H9 (cell line): ENCODE results near the gene TMEM100. TPM values are rescaled to one million over a fixed set of nuclear protein-coding genes. Genes with fewer than 3 reads are reported as not detected.

Experiments
- DNase-seq: peaks from one replicate; pipeline ENCODE4 v3.0.0-alpha.2; 2017
- H2AFZ ChIP-seq: one replicate; pipeline ENCODE4 v1.6.1; 2013; ENCODE audit warnings: mild to moderate bottlenecking, low read length, control low read depth, moderate library complexity
- H2AK5ac ChIP-seq: 2 replicates; pipeline ENCODE4 v1.6.1; 2013; ENCODE audit warnings: low read length, control low read depth, mixed read lengths; ENCODE audit not compliant: insufficient read length
- H2BK120ac ChIP-seq: one replicate; pipeline ENCODE4 v1.6.1; 2013; ENCODE audit warnings: low read depth, mild to moderate bottlenecking, low read length, control low read depth, inconsistent platforms; ENCODE audit not compliant: poor library complexity, severe bottlenecking
- H2BK12ac ChIP-seq: 2 replicates; pipeline ENCODE4 v1.6.1; 2013; ENCODE audit warnings: low read length, control low read depth, mixed read lengths, low read depth; ENCODE audit not compliant: insufficient read length
- H2BK15ac ChIP-seq: 2 replicates; pipeline ENCODE4 v1.6.1; 2013; ENCODE audit warnings: low read depth, low read length, control low read depth
- H2BK20ac ChIP-seq: one replicate; pipeline ENCODE4 v1.6.1; 2013; ENCODE audit warnings: low read depth, mild to moderate bottlenecking, low read length, control low read depth, inconsistent platforms; ENCODE audit not compliant: poor library complexity, severe bottlenecking
- H2BK5ac ChIP-seq: 2 replicates; pipeline ENCODE4 v1.6.1; 2013; ENCODE audit warnings: low read length, control low read depth, mixed read lengths; ENCODE audit not compliant: insufficient read length
- H3K14ac ChIP-seq: 2 replicates; pipeline ENCODE4 v1.6.1; 2013; ENCODE audit warnings: low read length, control low read depth; ENCODE audit not compliant: insufficient read depth
- H3K18ac ChIP-seq: 2 replicates; pipeline ENCODE4 v1.6.1; 2013; ENCODE audit warnings: low read depth, mild to moderate bottlenecking, mixed read lengths, low read length, control low read depth; ENCODE audit not compliant: insufficient read length
- H3K23ac ChIP-seq: 2 replicates; pipeline ENCODE4 v1.6.1; 2013; ENCODE audit warnings: low read length, control low read depth, mixed read lengths, low read depth; ENCODE audit not compliant: insufficient read length
- H3K23me2 ChIP-seq: 2 replicates; pipeline ENCODE4 v1.6.1; 2013; ENCODE audit warnings: low read depth, mild to moderate bottlenecking, mixed read lengths, low read length, control low read depth; ENCODE audit not compliant: insufficient read length, poor library complexity, severe bottlenecking
- H3K27ac ChIP-seq: 2 replicates; pipeline ENCODE4 v1.5.1; 2013; ENCODE audit warnings: low read length, control low read depth, mixed read lengths, low read depth; ENCODE audit not compliant: insufficient read length
- H3K27me3 ChIP-seq: 2 replicates; pipeline ENCODE4 v1.6.1; 2013; ENCODE audit warnings: low read length, control low read depth, inconsistent platforms; ENCODE audit not compliant: insufficient read depth
- H3K4ac ChIP-seq: 2 replicates; pipeline ENCODE4 v1.6.1; 2013; ENCODE audit warnings: low read depth, mild to moderate bottlenecking, control low read depth, inconsistent platforms, low read length, moderate library complexity
- H3K4me1 ChIP-seq: 2 replicates; pipeline ENCODE4 v1.6.1; 2013; ENCODE audit warnings: low read length, control low read depth, inconsistent platforms; ENCODE audit not compliant: insufficient read depth
- H3K4me2 ChIP-seq: 2 replicates; pipeline ENCODE4 v1.6.1; 2013; ENCODE audit warnings: low read length, control low read depth, mixed read lengths; ENCODE audit not compliant: insufficient read length, insufficient read depth
- H3K56ac ChIP-seq: 2 replicates; pipeline ENCODE4 v1.6.1; 2013; ENCODE audit warnings: low read depth, mild to moderate bottlenecking, mixed read lengths, low read length, control low read depth; ENCODE audit not compliant: insufficient read length
- H3K79me1 ChIP-seq: 2 replicates; pipeline ENCODE4 v1.6.1; 2013; ENCODE audit warnings: low read depth, mild to moderate bottlenecking, moderate library complexity, low read length, control low read depth, inconsistent platforms; ENCODE audit not compliant: insufficient read depth, poor library complexity, severe bottlenecking
- H3K79me2 ChIP-seq: 2 replicates; pipeline ENCODE4 v1.6.1; 2013; ENCODE audit warnings: low read length, control low read depth, inconsistent platforms; ENCODE audit not compliant: insufficient read depth
- H3K9ac ChIP-seq: 2 replicates; pipeline ENCODE4 v1.6.1; 2013; ENCODE audit warnings: low read length, control low read depth, mixed read lengths; ENCODE audit not compliant: insufficient read length; ENCODE audit errors: extremely low read depth
- H3K9me3 ChIP-seq: one replicate; pipeline ENCODE4 v1.6.1; 2013; ENCODE audit warnings: low read depth, low read length, inconsistent platforms; ENCODE audit not compliant: control insufficient read depth
- H3T11ph ChIP-seq: one replicate; pipeline ENCODE4 v1.6.1; 2013; ENCODE audit warnings: mild to moderate bottlenecking, low read length, control low read depth, inconsistent platforms
- H4K20me1 ChIP-seq: one replicate; pipeline ENCODE4 v1.6.1; 2013; ENCODE audit not compliant: control insufficient read depth, insufficient read length, insufficient read depth
- H4K5ac ChIP-seq: 2 replicates; pipeline ENCODE4 v1.6.1; 2013; ENCODE audit warnings: low read depth, mild to moderate bottlenecking, mixed read lengths, low read length, control low read depth; ENCODE audit not compliant: insufficient read length
- H4K8ac ChIP-seq: replicated peaks from 2 replicates; pipeline ENCODE4 v1.6.1; 2013; ENCODE audit warnings: low read length, control low read depth, mixed read lengths, low read depth; ENCODE audit not compliant: insufficient read length
- H4K91ac ChIP-seq: 2 replicates; pipeline ENCODE4 v1.6.1; 2013; ENCODE audit warnings: low read depth, mild to moderate bottlenecking, moderate library complexity, mixed read lengths, low read length, control low read depth; ENCODE audit not compliant: insufficient read length
- H3K27ac Mint-ChIP-seq, 3 experiments: 2 replicates in 2 of 3; 3 replicates in 1 of 3; pipeline ENCODE4 v1.8.0; 2020 to 2021; ENCODE audit warnings: mixed read lengths in 3 of 3, mild to moderate bottlenecking in 1 of 3, moderate library complexity in 1 of 3
- H3K27me3 Mint-ChIP-seq: 2 replicates; pipeline ENCODE4 v1.8.0; 2021; ENCODE audit warnings: low read depth, mild to moderate bottlenecking, moderate library complexity, mixed read lengths
- H3K36me3 Mint-ChIP-seq, 3 experiments: 2 replicates in 2 of 3; 3 replicates in 1 of 3; pipeline ENCODE4 v1.8.0; 2020 to 2021; ENCODE audit warnings: low read depth in 3 of 3, mixed read lengths in 3 of 3; ENCODE audit not compliant: insufficient read depth in 1 of 3
- H3K4me1 Mint-ChIP-seq, 2 experiments: 2 replicates each; pipeline ENCODE4 v1.8.0; 2020; ENCODE audit warnings: mixed read lengths in 2 of 2
- H3K4me3 Mint-ChIP-seq, 2 experiments: 2 replicates in 1 of 2; 3 replicates in 1 of 2; pipeline ENCODE4 v1.8.0; 2020 to 2021; ENCODE audit warnings: mild to moderate bottlenecking in 2 of 2, mixed read lengths in 2 of 2, moderate library complexity in 1 of 2
- H3K9me3 Mint-ChIP-seq, 2 experiments: 2 replicates in 1 of 2; 3 replicates in 1 of 2; pipeline ENCODE4 v1.8.0; 2020; ENCODE audit warnings: mild to moderate bottlenecking in 2 of 2, mixed read lengths in 2 of 2, moderate library complexity in 1 of 2
- WGBS: extraction: QIAGEN DNeasy Blood & Tissue Kit; methylation state at CpG from one replicate; pipeline ENCODE4 v1.1.7; 2013; ENCODE audit warnings: missing lambda C conversion rate, low lambda C conversion rate, mixed read lengths; ENCODE audit not compliant: insufficient read length; ENCODE audit errors: extremely low coverage; 5-methylcytosine and 5-hydroxymethylcytosine counted together
- total RNA-seq: library from RNA; stranded (reverse); gene quantifications from 2 replicates; pipeline ENCODE4 v1.2.1, GENCODE V29; 2021
- TF ChIP-seq, protein P1 (sequence below): fragments of 200-600 bp; sonication (generic); conservative IDR thresholded peaks from 3 replicates; pipeline ENCODE4 v1.8.0; 2021; ENCODE audit warnings: antibody characterized with exemption, mild to moderate bottlenecking

TMEM100 gene
- total RNA-seq, 1 experiment from 2014 or later = 0.17 TPM

DNA sequence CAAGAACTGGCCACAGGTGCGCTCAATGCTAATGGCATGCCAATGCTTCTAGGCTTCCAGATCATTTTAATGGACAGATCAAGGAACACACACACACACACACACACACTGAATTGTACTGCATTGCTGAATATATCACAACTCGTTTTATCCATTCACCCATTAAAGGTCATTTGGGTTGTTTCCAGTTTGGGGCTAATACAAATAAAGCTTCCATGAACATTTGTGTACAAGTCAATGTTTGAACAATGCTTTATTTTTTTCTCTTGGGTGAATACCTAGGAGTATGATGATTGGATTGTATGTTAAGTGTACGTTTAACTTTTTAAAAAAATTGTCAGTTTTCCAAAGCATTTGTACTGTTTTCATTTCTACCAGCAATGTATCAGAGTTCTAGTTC is 24.5 kb upstream of the TMEM100 start:
- Histone ChIP-seq H3K4me1 (no peaks in the 10 kb centered on the region), H3K4me2 (no peak overlapping the region), H3K27me3 (no peaks in the 10 kb centered on the region), H2BK120ac (no peak overlapping the region), H3K4ac (no peak overlapping the region), H2BK12ac (no peak overlapping the region), H3K79me1 (no peaks in the 10 kb centered on the region), H3K14ac (no peak overlapping the region), H2BK15ac (no peak overlapping the region), H3K56ac (no peak overlapping the region), H2BK5ac (no peak overlapping the region), H3T11ph (no peak overlapping the region), H2AK5ac (no peak overlapping the region), H3K79me2 (no peaks in the 10 kb centered on the region), H3K18ac (no peak overlapping the region), H3K23ac (no peak overlapping the region), H4K91ac (no peak overlapping the region), H2AFZ (no peak overlapping the region), H3K27ac (no peak overlapping the region), H4K5ac (no peak overlapping the region), H3K9ac (no peak overlapping the region), H4K8ac (no peak overlapping the region), H3K9me3 (no peaks in the 10 kb centered on the region), H4K20me1 (no peaks in the 10 kb centered on the region), H3K23me2 (peaks cover 5% of the 10 kb centered on the region), H2BK20ac (no peak overlapping the region)
- Mint-ChIP-seq H3K27me3 (no peaks in the 10 kb centered on the region), H3K27ac (no peak overlapping the region), H3K9me3 (no peaks in the 10 kb centered on the region), H3K4me3 (no peak overlapping the region), H3K4me1 (peaks cover 14% of the 10 kb centered on the region in 2 experiments), H3K36me3 (no peaks in the 10 kb centered on the region)
- WGBS = no CpG with 5 or more reads among the region's 3 CpGs
- no peak for DNase-seq
- TF ChIP-seq, protein P1, sequence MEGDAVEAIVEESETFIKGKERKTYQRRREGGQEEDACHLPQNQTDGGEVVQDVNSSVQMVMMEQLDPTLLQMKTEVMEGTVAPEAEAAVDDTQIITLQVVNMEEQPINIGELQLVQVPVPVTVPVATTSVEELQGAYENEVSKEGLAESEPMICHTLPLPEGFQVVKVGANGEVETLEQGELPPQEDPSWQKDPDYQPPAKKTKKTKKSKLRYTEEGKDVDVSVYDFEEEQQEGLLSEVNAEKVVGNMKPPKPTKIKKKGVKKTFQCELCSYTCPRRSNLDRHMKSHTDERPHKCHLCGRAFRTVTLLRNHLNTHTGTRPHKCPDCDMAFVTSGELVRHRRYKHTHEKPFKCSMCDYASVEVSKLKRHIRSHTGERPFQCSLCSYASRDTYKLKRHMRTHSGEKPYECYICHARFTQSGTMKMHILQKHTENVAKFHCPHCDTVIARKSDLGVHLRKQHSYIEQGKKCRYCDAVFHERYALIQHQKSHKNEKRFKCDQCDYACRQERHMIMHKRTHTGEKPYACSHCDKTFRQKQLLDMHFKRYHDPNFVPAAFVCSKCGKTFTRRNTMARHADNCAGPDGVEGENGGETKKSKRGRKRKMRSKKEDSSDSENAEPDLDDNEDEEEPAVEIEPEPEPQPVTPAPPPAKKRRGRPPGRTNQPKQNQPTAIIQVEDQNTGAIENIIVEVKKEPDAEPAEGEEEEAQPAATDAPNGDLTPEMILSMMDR = no peak
